HEK293 (cell line): Measurements from ENCODE around the gene CACNG4.

ENCODE experiments used
- CTCF ChIA-PET: fragments of 350-600 bp; formaldehyde crosslinking; extraction: SDS; loops from one replicate; lab custom pipeline; 2021; ENCODE audit warnings: antibody characterized with exemption; lab: Yijun Ruan, JAX
- POLR2A ChIA-PET: fragments of 300-600 bp; formaldehyde crosslinking; extraction: SDS; loops from one replicate; lab custom pipeline; 2020; ENCODE audit warnings: antibody characterized with exemption, inconsistent platforms; lab: Yijun Ruan, JAX
- H3K27ac ChIP-seq: fragments of 200-500 bp; sonication (Bioruptor generic); 2 replicates; pipeline ENCODE4 v1.5.1; 2014; ENCODE audit warnings: low read depth, low read length, control low read depth, inconsistent platforms; ENCODE audit errors: extremely low read depth
- H3K36me3 ChIP-seq, 2 experiments: fragments of 200-500 bp in 1 of 2; sonication (Bioruptor generic) in 1 of 2; 1 replicate in 1 of 2; 2 replicates in 1 of 2; pipeline ENCODE4 v1.5.1; 2014 to 2017; ENCODE audit warnings: inconsistent platforms in 2 of 2, low read length in 2 of 2; ENCODE audit not compliant: control insufficient read depth in 2 of 2, insufficient read depth in 1 of 2
- H3K4me1 ChIP-seq: fragments of 200-500 bp; sonication (Bioruptor generic); 2 replicates; pipeline ENCODE4 v1.5.1; 2014; ENCODE audit warnings: mild to moderate bottlenecking, low read length, inconsistent platforms; ENCODE audit not compliant: control insufficient read depth, insufficient read depth
- H3K4me3 ChIP-seq: 2 replicates; pipeline ENCODE4 v1.5.1; 2011; ENCODE audit warnings: low read depth, mild to moderate bottlenecking, control low read depth, low read length, moderate library complexity
- H3K9me3 ChIP-seq: fragments of 200-500 bp; sonication (Bioruptor generic); 2 replicates; pipeline ENCODE4 v1.5.1; 2014; ENCODE audit warnings: low read depth, low read length, inconsistent platforms; ENCODE audit not compliant: control insufficient read depth, insufficient read depth
- EGR2 ChIP-seq: fragments of 450-650 bp; formaldehyde crosslinking; IDR thresholded peaks from 2 replicates; pipeline ENCODE4 v1.5.1; 2016; ENCODE audit warnings: low read depth, missing biosample characterization, missing genetic modification characterization
- HIC1 ChIP-seq: fragments of 450-650 bp; formaldehyde crosslinking; IDR thresholded peaks from 2 replicates; pipeline ENCODE4 v1.5.1; 2016; ENCODE audit warnings: missing biosample characterization, missing genetic modification characterization
- KLF7 ChIP-seq: fragments of 450-650 bp; formaldehyde crosslinking; IDR thresholded peaks from 2 replicates; pipeline ENCODE4 v1.5.1; 2016; ENCODE audit warnings: missing biosample characterization, missing genetic modification characterization, borderline replicate concordance
- PRDM2 ChIP-seq: fragments of 450-650 bp; formaldehyde crosslinking; IDR thresholded peaks from 2 replicates; pipeline ENCODE4 v1.5.1; 2016; ENCODE audit warnings: missing biosample characterization, missing genetic modification characterization, borderline replicate concordance
- RBAK ChIP-seq: fragments of 450-650 bp; formaldehyde crosslinking; IDR thresholded peaks from 2 replicates; pipeline ENCODE4 v1.5.1; 2016; ENCODE audit warnings: missing biosample characterization, missing genetic modification characterization
- SP3 ChIP-seq: fragments of 450-650 bp; formaldehyde crosslinking; IDR thresholded peaks from 2 replicates; pipeline ENCODE4 v1.5.1; 2016; ENCODE audit warnings: missing biosample characterization, missing genetic modification characterization
- ZBTB7A ChIP-seq: fragments of 450-650 bp; formaldehyde crosslinking; IDR thresholded peaks from 2 replicates; pipeline ENCODE4 v1.5.1; 2016; ENCODE audit warnings: low read depth, missing biosample characterization, missing genetic modification characterization
- ZNF18 ChIP-seq: fragments of 450-650 bp; formaldehyde crosslinking; IDR thresholded peaks from 2 replicates; pipeline ENCODE4 v1.5.1; 2016; ENCODE audit warnings: missing biosample characterization, missing genetic modification characterization
- ZNF221 ChIP-seq: fragments of 450-650 bp; formaldehyde crosslinking; IDR thresholded peaks from 2 replicates; pipeline ENCODE4 v1.5.1; 2017; ENCODE audit warnings: missing biosample characterization, missing genetic modification characterization, borderline replicate concordance
- ZNF302 ChIP-seq: fragments of 450-650 bp; formaldehyde crosslinking; IDR thresholded peaks from 2 replicates; pipeline ENCODE4 v1.5.1; 2016; ENCODE audit warnings: missing biosample characterization, missing genetic modification characterization, low read depth
- ZNF350 ChIP-seq: fragments of 450-650 bp; formaldehyde crosslinking; IDR thresholded peaks from 2 replicates; pipeline ENCODE4 v1.5.0; 2017; ENCODE audit warnings: missing biosample characterization, mild to moderate bottlenecking, missing genetic modification characterization
- ZNF354C ChIP-seq: fragments of 450-650 bp; formaldehyde crosslinking; IDR thresholded peaks from 2 replicates; pipeline ENCODE4 v1.5.1; 2016; ENCODE audit warnings: missing biosample characterization, missing genetic modification characterization, low read depth, borderline replicate concordance
- ZNF530 ChIP-seq: fragments of 450-650 bp; formaldehyde crosslinking; IDR thresholded peaks from 2 replicates; pipeline ENCODE4 v1.5.1; 2016; ENCODE audit warnings: low read depth, missing biosample characterization, missing genetic modification characterization
- ZNF549 ChIP-seq: fragments of 450-650 bp; IDR thresholded peaks from 2 replicates; pipeline ENCODE4 v1.5.1; 2018; ENCODE audit warnings: missing biosample characterization, missing genetic modification characterization, mild to moderate bottlenecking, inconsistent platforms, moderate library complexity
- ZNF585B ChIP-seq: fragments of 450-650 bp; formaldehyde crosslinking; IDR thresholded peaks from 2 replicates; pipeline ENCODE4 v1.5.1; 2016; ENCODE audit warnings: missing biosample characterization, missing genetic modification characterization
- ZNF792 ChIP-seq: fragments of 450-650 bp; formaldehyde crosslinking; IDR thresholded peaks from 2 replicates; pipeline ENCODE4 v1.5.1; 2016; ENCODE audit warnings: missing biosample characterization, missing genetic modification characterization

CACNG4 gene

GRCh38 chr17:66994361-66994760, 29.9 kb downstream of the CACNG4 start (continued):
- TF ChIP-seq ZNF792 (tag by site-specific recombination) (no peak), ZNF302 (tag by site-specific recombination) (no peak), ZNF18 (tag by site-specific recombination) (no peak), ZNF221 (tag by site-specific recombination) (no peak)

GRCh38 chr17:66994930-66995535, 30.5 kb downstream of the CACNG4 start:
- Histone ChIP-seq H3K4me3 (no peak overlapping the region), H3K4me1 (no peaks in the 10 kb centered on the region), H3K9me3 (no peaks in the 10 kb centered on the region), H3K36me3 (no peaks in the 10 kb centered on the region), H3K27ac (no peak overlapping the region)
- ChIA-PET POLR2A (no interaction called here), CTCF (interaction anchor here (0.6 kb wide), 1 partner anchor 385 kb away, joined by 6 read pairs; no protein-coding TSS in a partner anchor)
- TF ChIP-seq ZNF549 (tag by site-specific recombination) (no peak), RBAK (tag by site-specific recombination) (no peak), ZNF354C (tag by site-specific recombination) (no peak), ZNF350 (no peak), ZNF530 (tag by site-specific recombination) (no peak), KLF7 (no peak), ZBTB7A (tag by site-specific recombination) (no peak), PRDM2 (tag by site-specific recombination) (no peak), SP3 (tag by site-specific recombination) (no peak), EGR2 (tag by site-specific recombination) (no peak), ZNF585B (tag by site-specific recombination) (no peak), HIC1 (no peak)
